H9 (cell line): ENCODE data around the gene ADGRL3. TPM values are rescaled to one million over a fixed set of nuclear protein-coding genes. Genes with fewer than 3 reads are reported as not detected.

ENCODE experiments used
- DNase-seq: peaks from one replicate; pipeline ENCODE4 v3.0.0-alpha.2; 2017
- H2AFZ ChIP-seq: one replicate; pipeline ENCODE4 v1.6.1; 2013; ENCODE audit warnings: mild to moderate bottlenecking, low read length, control low read depth, moderate library complexity
- H2AK5ac ChIP-seq: 2 replicates; pipeline ENCODE4 v1.6.1; 2013; ENCODE audit warnings: low read length, control low read depth, mixed read lengths; ENCODE audit not compliant: insufficient read length
- H2BK120ac ChIP-seq: one replicate; pipeline ENCODE4 v1.6.1; 2013; ENCODE audit warnings: low read depth, mild to moderate bottlenecking, low read length, control low read depth, inconsistent platforms; ENCODE audit not compliant: poor library complexity, severe bottlenecking
- H2BK12ac ChIP-seq: 2 replicates; pipeline ENCODE4 v1.6.1; 2013; ENCODE audit warnings: low read length, control low read depth, mixed read lengths, low read depth; ENCODE audit not compliant: insufficient read length
- H2BK15ac ChIP-seq: 2 replicates; pipeline ENCODE4 v1.6.1; 2013; ENCODE audit warnings: low read depth, low read length, control low read depth
- H2BK20ac ChIP-seq: one replicate; pipeline ENCODE4 v1.6.1; 2013; ENCODE audit warnings: low read depth, mild to moderate bottlenecking, low read length, control low read depth, inconsistent platforms; ENCODE audit not compliant: poor library complexity, severe bottlenecking
- H2BK5ac ChIP-seq: 2 replicates; pipeline ENCODE4 v1.6.1; 2013; ENCODE audit warnings: low read length, control low read depth, mixed read lengths; ENCODE audit not compliant: insufficient read length
- H3K14ac ChIP-seq: 2 replicates; pipeline ENCODE4 v1.6.1; 2013; ENCODE audit warnings: low read length, control low read depth; ENCODE audit not compliant: insufficient read depth
- H3K18ac ChIP-seq: 2 replicates; pipeline ENCODE4 v1.6.1; 2013; ENCODE audit warnings: low read depth, mild to moderate bottlenecking, mixed read lengths, low read length, control low read depth; ENCODE audit not compliant: insufficient read length
- H3K23ac ChIP-seq: 2 replicates; pipeline ENCODE4 v1.6.1; 2013; ENCODE audit warnings: low read length, control low read depth, mixed read lengths, low read depth; ENCODE audit not compliant: insufficient read length
- H3K23me2 ChIP-seq: 2 replicates; pipeline ENCODE4 v1.6.1; 2013; ENCODE audit warnings: low read depth, mild to moderate bottlenecking, mixed read lengths, low read length, control low read depth; ENCODE audit not compliant: insufficient read length, poor library complexity, severe bottlenecking
- H3K27ac ChIP-seq: 2 replicates; pipeline ENCODE4 v1.5.1; 2013; ENCODE audit warnings: low read length, control low read depth, mixed read lengths, low read depth; ENCODE audit not compliant: insufficient read length
- H3K27me3 ChIP-seq: 2 replicates; pipeline ENCODE4 v1.6.1; 2013; ENCODE audit warnings: low read length, control low read depth, inconsistent platforms; ENCODE audit not compliant: insufficient read depth
- H3K4ac ChIP-seq: 2 replicates; pipeline ENCODE4 v1.6.1; 2013; ENCODE audit warnings: low read depth, mild to moderate bottlenecking, control low read depth, inconsistent platforms, low read length, moderate library complexity
- H3K4me1 ChIP-seq: 2 replicates; pipeline ENCODE4 v1.6.1; 2013; ENCODE audit warnings: low read length, control low read depth, inconsistent platforms; ENCODE audit not compliant: insufficient read depth
- H3K4me2 ChIP-seq: 2 replicates; pipeline ENCODE4 v1.6.1; 2013; ENCODE audit warnings: low read length, control low read depth, mixed read lengths; ENCODE audit not compliant: insufficient read length, insufficient read depth
- H3K56ac ChIP-seq: 2 replicates; pipeline ENCODE4 v1.6.1; 2013; ENCODE audit warnings: low read depth, mild to moderate bottlenecking, mixed read lengths, low read length, control low read depth; ENCODE audit not compliant: insufficient read length
- H3K79me1 ChIP-seq: 2 replicates; pipeline ENCODE4 v1.6.1; 2013; ENCODE audit warnings: low read depth, mild to moderate bottlenecking, moderate library complexity, low read length, control low read depth, inconsistent platforms; ENCODE audit not compliant: insufficient read depth, poor library complexity, severe bottlenecking
- H3K79me2 ChIP-seq: 2 replicates; pipeline ENCODE4 v1.6.1; 2013; ENCODE audit warnings: low read length, control low read depth, inconsistent platforms; ENCODE audit not compliant: insufficient read depth
- H3K9ac ChIP-seq: 2 replicates; pipeline ENCODE4 v1.6.1; 2013; ENCODE audit warnings: low read length, control low read depth, mixed read lengths; ENCODE audit not compliant: insufficient read length; ENCODE audit errors: extremely low read depth
- H3K9me3 ChIP-seq: one replicate; pipeline ENCODE4 v1.6.1; 2013; ENCODE audit warnings: low read depth, low read length, inconsistent platforms; ENCODE audit not compliant: control insufficient read depth
- H3T11ph ChIP-seq: one replicate; pipeline ENCODE4 v1.6.1; 2013; ENCODE audit warnings: mild to moderate bottlenecking, low read length, control low read depth, inconsistent platforms
- H4K20me1 ChIP-seq: one replicate; pipeline ENCODE4 v1.6.1; 2013; ENCODE audit not compliant: control insufficient read depth, insufficient read length, insufficient read depth
- H4K5ac ChIP-seq: 2 replicates; pipeline ENCODE4 v1.6.1; 2013; ENCODE audit warnings: low read depth, mild to moderate bottlenecking, mixed read lengths, low read length, control low read depth; ENCODE audit not compliant: insufficient read length
- H4K8ac ChIP-seq: replicated peaks from 2 replicates; pipeline ENCODE4 v1.6.1; 2013; ENCODE audit warnings: low read length, control low read depth, mixed read lengths, low read depth; ENCODE audit not compliant: insufficient read length
- H4K91ac ChIP-seq: 2 replicates; pipeline ENCODE4 v1.6.1; 2013; ENCODE audit warnings: low read depth, mild to moderate bottlenecking, moderate library complexity, mixed read lengths, low read length, control low read depth; ENCODE audit not compliant: insufficient read length
- H3K27ac Mint-ChIP-seq, 3 experiments: 2 replicates in 2 of 3; 3 replicates in 1 of 3; pipeline ENCODE4 v1.8.0; 2020 to 2021; ENCODE audit warnings: mixed read lengths in 3 of 3, mild to moderate bottlenecking in 1 of 3, moderate library complexity in 1 of 3
- H3K27me3 Mint-ChIP-seq: 2 replicates; pipeline ENCODE4 v1.8.0; 2021; ENCODE audit warnings: low read depth, mild to moderate bottlenecking, moderate library complexity, mixed read lengths
- H3K36me3 Mint-ChIP-seq, 3 experiments: 2 replicates in 2 of 3; 3 replicates in 1 of 3; pipeline ENCODE4 v1.8.0; 2020 to 2021; ENCODE audit warnings: low read depth in 3 of 3, mixed read lengths in 3 of 3; ENCODE audit not compliant: insufficient read depth in 1 of 3
- H3K4me1 Mint-ChIP-seq, 2 experiments: 2 replicates each; pipeline ENCODE4 v1.8.0; 2020; ENCODE audit warnings: mixed read lengths in 2 of 2
- H3K4me3 Mint-ChIP-seq, 2 experiments: 2 replicates in 1 of 2; 3 replicates in 1 of 2; pipeline ENCODE4 v1.8.0; 2020 to 2021; ENCODE audit warnings: mild to moderate bottlenecking in 2 of 2, mixed read lengths in 2 of 2, moderate library complexity in 1 of 2
- H3K9me3 Mint-ChIP-seq, 2 experiments: 2 replicates in 1 of 2; 3 replicates in 1 of 2; pipeline ENCODE4 v1.8.0; 2020; ENCODE audit warnings: mild to moderate bottlenecking in 2 of 2, mixed read lengths in 2 of 2, moderate library complexity in 1 of 2
- WGBS: extraction: QIAGEN DNeasy Blood & Tissue Kit; methylation state at CpG from one replicate; pipeline ENCODE4 v1.1.7; 2013; ENCODE audit warnings: missing lambda C conversion rate, low lambda C conversion rate, mixed read lengths; ENCODE audit not compliant: insufficient read length; ENCODE audit errors: extremely low coverage; 5-methylcytosine and 5-hydroxymethylcytosine counted together
- total RNA-seq: library from RNA; stranded (reverse); gene quantifications from 2 replicates; pipeline ENCODE4 v1.2.1, GENCODE V29; 2021
- TF ChIP-seq, protein P1 (sequence below): fragments of 200-600 bp; sonication (generic); conservative IDR thresholded peaks from 3 replicates; pipeline ENCODE4 v1.8.0; 2021; ENCODE audit warnings: antibody characterized with exemption, mild to moderate bottlenecking

The ADGRL3 gene
- total RNA-seq, 1 experiment from 2014 or later, result 5.9 TPM

- no peaks in the 10 kb centered on the region for H3K23me2 ChIP-seq
- H3K27ac ChIP-seq, result no peak overlapping the region
- WGBS, result no CpG with 5 or more reads among the region's 5 CpGs
- no peak overlapping the region for H3K56ac ChIP-seq
- no peaks in the 10 kb centered on the region for H4K20me1 ChIP-seq
- no peak overlapping the region for H2BK5ac ChIP-seq
- H3K4me3 Mint-ChIP-seq, result no peak overlapping the region; a peak in 1 of 5 replicates
- no peak for DNase-seq
- H3K4ac ChIP-seq, result no peak overlapping the region
- H2AK5ac ChIP-seq, result no peak overlapping the region
- no peak overlapping the region for H2BK15ac ChIP-seq
- H3K14ac ChIP-seq, result no peak overlapping the region
- H3K23ac ChIP-seq, result no peak overlapping the region
- peaks cover 80 to 84% of the 10 kb centered on the region in 2 experiments for H3K9me3 Mint-ChIP-seq
- no peaks in the 10 kb centered on the region for H3K79me1 ChIP-seq
- H4K5ac ChIP-seq, result no peak overlapping the region
- no peak overlapping the region for H3K4me2 ChIP-seq
- H3K27ac Mint-ChIP-seq, result no peak overlapping the region
- TF ChIP-seq, protein P1, sequence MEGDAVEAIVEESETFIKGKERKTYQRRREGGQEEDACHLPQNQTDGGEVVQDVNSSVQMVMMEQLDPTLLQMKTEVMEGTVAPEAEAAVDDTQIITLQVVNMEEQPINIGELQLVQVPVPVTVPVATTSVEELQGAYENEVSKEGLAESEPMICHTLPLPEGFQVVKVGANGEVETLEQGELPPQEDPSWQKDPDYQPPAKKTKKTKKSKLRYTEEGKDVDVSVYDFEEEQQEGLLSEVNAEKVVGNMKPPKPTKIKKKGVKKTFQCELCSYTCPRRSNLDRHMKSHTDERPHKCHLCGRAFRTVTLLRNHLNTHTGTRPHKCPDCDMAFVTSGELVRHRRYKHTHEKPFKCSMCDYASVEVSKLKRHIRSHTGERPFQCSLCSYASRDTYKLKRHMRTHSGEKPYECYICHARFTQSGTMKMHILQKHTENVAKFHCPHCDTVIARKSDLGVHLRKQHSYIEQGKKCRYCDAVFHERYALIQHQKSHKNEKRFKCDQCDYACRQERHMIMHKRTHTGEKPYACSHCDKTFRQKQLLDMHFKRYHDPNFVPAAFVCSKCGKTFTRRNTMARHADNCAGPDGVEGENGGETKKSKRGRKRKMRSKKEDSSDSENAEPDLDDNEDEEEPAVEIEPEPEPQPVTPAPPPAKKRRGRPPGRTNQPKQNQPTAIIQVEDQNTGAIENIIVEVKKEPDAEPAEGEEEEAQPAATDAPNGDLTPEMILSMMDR, result no peak
- no peak overlapping the region for H2BK120ac ChIP-seq
- peaks cover 82 to 94% (median 84%) of the 10 kb centered on the region in 3 experiments for H3K36me3 Mint-ChIP-seq
- no peaks in the 10 kb centered on the region for H3K4me1 Mint-ChIP-seq
- no peak overlapping the region for H4K91ac ChIP-seq
- no peak overlapping the region for H2BK20ac ChIP-seq
- H3K4me1 ChIP-seq, result no peaks in the 10 kb centered on the region
- H3K9me3 ChIP-seq, result peaks cover 32% of the 10 kb centered on the region
- H3T11ph ChIP-seq, result no peak overlapping the region
- H3K18ac ChIP-seq, result no peak overlapping the region
- H2AFZ ChIP-seq, result no peak overlapping the region
- no peaks in the 10 kb centered on the region for H3K27me3 ChIP-seq
- no peak overlapping the region for H3K9ac ChIP-seq
- H4K8ac ChIP-seq, result no peak overlapping the region
- H3K79me2 ChIP-seq, result no peaks in the 10 kb centered on the region; the same call in 1 of the 2 replicates
- peaks cover 2% of the 10 kb centered on the region; the same call in 1 of the 2 replicates for H3K27me3 Mint-ChIP-seq
- H2BK12ac ChIP-seq, result no peak overlapping the region
These were observed 550.7 kb downstream of the ADGRL3 start for GRCh38 chr4:61750810-61751209.
